ENCODE data around the gene CACNA2D4.

The CACNA2D4 gene

GRCh38 chr12:1797011-1797901 lies 121.2 kb downstream of the CACNA2D4 start:
- TF ChIP-seq CTCF (IDR thresholded peaks at IDR 0.05; ENCODE audit: low read depth, low read length), result no peak
- DNase-seq, result no peak
- H3K36me3 ChIP-seq, result no peaks in the 10 kb centered on the region
- H3K4me1 ChIP-seq, result peaks cover 7% of the 10 kb centered on the region
- no peak overlapping the region for H3K4me3 ChIP-seq (ENCODE audit: low read depth, low read length)
- H3K9me3 ChIP-seq, result no peaks in the 10 kb centered on the region
- no peaks in the 10 kb centered on the region for H3K27me3 ChIP-seq

- Histone ChIP-seq H3K9me3 (no peaks in the 10 kb centered on the region), H3K4me3 (ENCODE audit: low read depth, low read length) (no peak overlapping the region), H3K36me3 (no peaks in the 10 kb centered on the region), H3K4me1 (peaks cover 7% of the 10 kb centered on the region), H3K27me3 (no peaks in the 10 kb centered on the region)
- TF ChIP-seq CTCF (IDR thresholded peaks at IDR 0.05; ENCODE audit: low read depth, low read length), result no peak
- DNase-seq, result no peak
Measured at GRCh38 chr12:1796515-1797010, 121.9 kb downstream of the CACNA2D4 start.

DNA sequence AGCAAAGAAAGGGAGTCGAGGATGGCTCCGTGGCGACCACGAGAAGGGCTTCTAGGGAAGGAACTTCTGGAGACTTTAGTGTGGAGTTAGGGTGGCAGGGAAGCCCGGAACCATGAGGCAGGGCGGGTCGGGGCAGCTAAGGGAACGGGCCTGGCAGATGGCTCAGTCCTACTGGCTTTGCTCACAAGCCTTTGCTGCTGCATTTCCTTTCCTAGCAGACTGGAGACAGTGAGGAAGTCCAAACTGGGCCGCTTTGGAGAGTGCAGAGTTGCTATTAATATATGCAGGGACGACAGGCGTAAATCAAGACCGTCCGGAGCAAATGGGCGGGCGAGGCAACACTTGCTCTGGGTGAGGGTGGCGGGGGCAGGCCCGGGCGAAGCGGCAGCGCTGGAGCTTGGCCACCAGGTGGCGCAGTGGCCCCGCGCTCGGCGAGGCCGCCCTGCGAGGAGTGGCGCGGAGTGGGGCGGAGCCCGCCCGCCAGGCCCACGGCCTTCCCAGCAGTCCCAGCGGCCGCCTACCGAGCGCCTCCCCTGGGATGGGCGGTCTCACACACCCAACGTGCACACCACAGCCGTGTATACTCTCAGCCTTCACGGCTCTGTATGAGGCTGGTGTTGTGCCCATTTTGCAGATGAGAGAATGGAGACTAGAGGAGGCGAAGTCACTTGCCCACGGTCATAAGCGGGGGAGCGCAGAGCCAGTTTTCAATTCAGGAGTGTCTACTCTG lies 122.5 kb downstream of the CACNA2D4 start:
- Histone ChIP-seq H3K9me3 (no peaks in the 10 kb centered on the region), H3K4me1 (peaks cover 3% of the 10 kb centered on the region), H3K4me3 (ENCODE audit: low read depth, low read length) (no peak overlapping the region; the same call in 1 of the 2 replicates), H3K36me3 (no peaks in the 10 kb centered on the region), H3K27me3 (no peaks in the 10 kb centered on the region)
- peak; percentile 93 for DNase-seq
- peak; percentile 73 for TF ChIP-seq CTCF (IDR thresholded peaks at IDR 0.05; ENCODE audit: low read depth, low read length)

DNA sequence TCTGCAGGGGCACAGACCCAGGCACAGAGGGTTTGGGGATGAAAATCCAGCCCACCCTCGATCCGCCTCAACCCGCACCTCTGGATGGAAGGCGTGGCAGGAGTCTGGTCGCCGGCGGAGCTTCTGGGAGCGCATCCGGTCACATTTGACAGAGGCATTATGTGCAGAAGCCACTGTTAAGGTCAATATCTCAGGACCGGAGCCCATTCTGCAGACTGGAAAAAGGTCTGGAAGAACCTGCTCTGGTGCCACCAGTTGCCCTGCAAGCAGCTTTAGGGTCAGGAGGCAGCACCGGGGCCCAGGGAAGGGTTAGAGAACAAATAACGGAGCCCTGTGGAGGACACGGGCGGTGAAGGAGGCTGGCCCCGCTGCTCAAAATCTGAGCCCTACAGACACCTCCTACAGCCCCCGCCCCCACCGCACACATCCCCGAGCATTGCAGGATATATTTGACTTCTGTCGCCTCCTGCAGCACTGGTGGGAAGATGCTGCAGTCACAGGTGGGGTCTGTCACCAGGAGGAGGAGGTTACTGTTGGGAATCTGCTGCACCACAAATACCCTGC lies 123.1 kb downstream of the CACNA2D4 start:
- no peak for TF ChIP-seq CTCF (IDR thresholded peaks at IDR 0.05; ENCODE audit: low read depth, low read length)
- Histone ChIP-seq H3K4me1 (peaks cover 5% of the 10 kb centered on the region; the same call in 1 of the 2 replicates), H3K4me3 (ENCODE audit: low read depth, low read length) (no peak overlapping the region), H3K36me3 (no peaks in the 10 kb centered on the region), H3K9me3 (no peaks in the 10 kb centered on the region), H3K27me3 (no peaks in the 10 kb centered on the region)
- DNase-seq, result no peak

- no peaks in the 10 kb centered on the region for H3K27me3 ChIP-seq
- no peak for DNase-seq
- no peak overlapping the region for H3K4me3 ChIP-seq (ENCODE audit: low read depth, low read length)
- no peak for TF ChIP-seq CTCF (IDR thresholded peaks at IDR 0.05; ENCODE audit: low read depth, low read length)
- peaks cover 6% of the 10 kb centered on the region; the same call in 1 of the 2 replicates for H3K4me1 ChIP-seq
- H3K36me3 ChIP-seq, result no peaks in the 10 kb centered on the region
- H3K9me3 ChIP-seq, result no peaks in the 10 kb centered on the region
Measured at GRCh38 chr12:1794440-1795090, 123.9 kb downstream of the CACNA2D4 start.

Data from BE2C (cell line).